Activated CD8-positive, alpha-beta memory T cell treated with anti-CD3 and anti-CD28 coated beads, Interleukin-2, amount 50 U/mL, for 24 hours (primary cell): ENCODE measurements around the gene A2M.

Source experiments
- DNase-seq: peaks from one replicate; pipeline ENCODE4 v3.0.0-alpha.2; 2020; ENCODE audit errors: extremely low read depth

The A2M gene

GRCh38 chr12:9039397-9039977 lies 76.2 kb downstream of the A2M start:
- DNase-seq: no peak

DNA sequence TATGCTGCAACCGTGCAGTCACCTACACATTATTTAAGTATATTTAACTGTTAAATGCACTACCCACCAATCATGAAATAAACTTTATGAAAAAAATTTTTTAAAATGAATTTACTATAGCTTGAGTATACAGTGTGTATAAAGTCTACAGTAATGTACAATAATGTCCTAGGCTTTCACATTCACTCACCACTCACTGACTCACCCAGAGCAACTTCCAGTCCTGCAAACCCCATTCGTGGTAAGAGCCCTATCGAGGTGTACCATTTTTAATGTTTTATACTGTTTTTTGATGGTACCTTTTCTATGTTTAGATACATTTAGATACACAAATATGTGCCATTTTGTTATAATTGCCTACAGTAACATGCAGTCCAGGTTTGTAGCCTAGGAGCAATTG lies 78.3 kb downstream of the A2M start:
- DNase-seq: no peak

DNA sequence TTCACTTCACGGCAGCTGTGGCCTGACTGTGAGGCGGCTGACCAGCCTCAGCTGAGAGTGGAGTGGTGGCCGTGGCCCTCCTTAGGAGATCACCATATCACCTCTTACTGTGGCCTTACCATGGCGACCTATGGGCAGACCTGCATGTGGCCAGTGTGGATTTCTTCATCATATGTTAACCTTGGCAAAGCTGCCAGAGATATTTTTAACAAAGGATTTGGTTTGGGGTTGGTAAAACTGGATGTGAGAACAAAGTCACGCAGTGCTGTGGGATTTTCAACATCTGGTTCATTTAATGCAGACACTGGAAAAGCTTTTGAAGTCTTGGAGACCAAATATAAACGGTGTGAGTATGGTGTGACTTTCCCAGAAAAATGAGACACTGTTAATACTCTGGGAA lies 79.5 kb downstream of the A2M start:
- DNase-seq: no peak

DNA sequence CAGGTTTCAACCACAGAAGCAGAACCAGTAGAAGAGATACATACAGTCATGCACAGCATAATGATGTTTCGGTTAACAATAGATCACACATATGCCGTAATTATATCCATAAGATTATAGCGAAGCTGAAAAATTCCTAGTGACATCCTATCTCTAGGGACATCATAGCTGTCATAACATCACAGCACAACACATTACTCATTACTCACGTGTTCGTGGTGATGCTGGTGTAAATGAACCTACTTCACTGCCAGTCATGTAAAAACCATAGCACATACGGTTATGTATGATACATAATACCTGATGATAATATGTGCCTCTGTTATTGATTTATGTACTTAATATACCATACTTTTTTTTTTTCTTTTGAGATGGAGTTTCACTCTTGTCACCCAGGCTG lies 81.6 kb downstream of the A2M start:
- DNase-seq: no peak

DNA sequence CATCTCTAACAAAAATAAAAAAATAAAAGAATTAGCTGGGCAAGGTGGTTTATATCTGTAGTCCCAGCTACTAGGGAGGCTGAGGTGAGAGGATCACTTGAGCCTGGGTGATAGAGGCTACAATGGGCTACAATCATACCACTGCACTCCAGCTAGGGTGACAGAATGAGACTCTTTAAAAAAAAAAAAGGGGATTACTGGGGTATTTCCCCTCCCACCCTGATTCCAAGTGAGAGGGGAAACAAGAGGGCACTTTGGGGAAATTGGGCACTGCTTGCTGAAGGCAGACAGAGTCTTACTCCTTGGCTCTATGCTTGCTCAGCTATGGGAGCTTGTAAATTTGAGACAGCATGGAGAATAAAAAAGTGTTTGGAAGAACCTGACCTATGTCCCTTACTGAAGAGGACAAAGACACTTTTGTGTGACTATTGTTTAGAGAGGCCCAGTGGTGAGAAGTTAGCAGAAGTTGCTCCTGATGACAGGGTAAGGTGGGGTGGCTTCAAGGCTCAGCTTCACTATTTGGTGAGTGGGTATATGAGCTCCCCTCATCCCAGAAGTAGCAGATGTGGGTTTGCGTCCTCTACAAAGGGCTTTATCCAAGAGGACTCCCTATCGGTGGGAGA lies 82.3 kb downstream of the A2M start:
- DNase-seq: no peak

- no peak for DNase-seq
Measured at GRCh38 chr12:9032202-9032964, 83.3 kb downstream of the A2M start.

DNA sequence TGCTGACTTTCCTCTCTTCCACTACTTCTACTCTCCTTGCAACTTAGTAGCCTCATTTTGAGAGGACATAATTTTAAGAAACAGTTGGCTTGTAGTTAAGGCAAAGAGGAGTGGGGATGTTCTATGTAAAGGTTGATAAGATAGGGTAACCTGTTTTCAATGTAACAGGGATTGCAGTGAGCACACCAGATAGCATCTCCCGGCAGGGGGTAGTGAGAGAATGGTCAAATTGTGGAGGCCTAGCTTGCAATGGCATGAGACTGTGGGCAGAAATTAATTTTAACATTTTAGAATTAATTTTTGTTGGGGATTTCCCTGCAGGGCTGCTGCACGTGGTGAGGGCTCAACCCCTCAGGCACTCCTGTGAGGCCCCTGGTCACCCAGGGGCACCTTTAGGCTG lies 84.9 kb downstream of the A2M start:
- no peak for DNase-seq

- DNase-seq: no peak
Measured at GRCh38 chr12:9027161-9028059, 88.3 kb downstream of the A2M start.

- DNase-seq: no peak
Measured at GRCh38 chr12:9024512-9024911, 91.2 kb downstream of the A2M start.

- no peak for DNase-seq
Measured at GRCh38 chr12:9022592-9022991, 93.1 kb downstream of the A2M start.
